Hepatocyte (in vitro differentiated cells): Measurements from ENCODE around the gene PSMD5.

ENCODE experiments used
- CTCF ChIP-seq: fragments of 200-600 bp; sonication (generic); IDR thresholded peaks from 2 replicates; pipeline ENCODE4 v1.5.1; 2016; ENCODE audit warnings: antibody characterized with exemption, mild to moderate bottlenecking; ENCODE audit not compliant: poor library complexity
- EZH2 ChIP-seq: fragments of 200-600 bp; sonication (generic); IDR thresholded peaks from 2 replicates; pipeline ENCODE4 v1.6.1; 2016; ENCODE audit warnings: antibody characterized with exemption, mild to moderate bottlenecking, borderline replicate concordance

GRCh38 chr9:120830865-120831264, 11.9 kb downstream of the PSMD5 start:
- TF ChIP-seq CTCF: no peak
- no peak for TF ChIP-seq EZH2
